EH (cell line): ENCODE measurements around the gene CHKA.

ENCODE experiments used
- DNase-seq: peaks from one replicate; pipeline ENCODE4 v3.0.0-alpha.2; 2015; ENCODE audit warnings: low read depth

CHKA gene

GRCh38 chr11:68044145-68044813 is 76.9 kb downstream of the CHKA start:
- no peak for DNase-seq

DNA sequence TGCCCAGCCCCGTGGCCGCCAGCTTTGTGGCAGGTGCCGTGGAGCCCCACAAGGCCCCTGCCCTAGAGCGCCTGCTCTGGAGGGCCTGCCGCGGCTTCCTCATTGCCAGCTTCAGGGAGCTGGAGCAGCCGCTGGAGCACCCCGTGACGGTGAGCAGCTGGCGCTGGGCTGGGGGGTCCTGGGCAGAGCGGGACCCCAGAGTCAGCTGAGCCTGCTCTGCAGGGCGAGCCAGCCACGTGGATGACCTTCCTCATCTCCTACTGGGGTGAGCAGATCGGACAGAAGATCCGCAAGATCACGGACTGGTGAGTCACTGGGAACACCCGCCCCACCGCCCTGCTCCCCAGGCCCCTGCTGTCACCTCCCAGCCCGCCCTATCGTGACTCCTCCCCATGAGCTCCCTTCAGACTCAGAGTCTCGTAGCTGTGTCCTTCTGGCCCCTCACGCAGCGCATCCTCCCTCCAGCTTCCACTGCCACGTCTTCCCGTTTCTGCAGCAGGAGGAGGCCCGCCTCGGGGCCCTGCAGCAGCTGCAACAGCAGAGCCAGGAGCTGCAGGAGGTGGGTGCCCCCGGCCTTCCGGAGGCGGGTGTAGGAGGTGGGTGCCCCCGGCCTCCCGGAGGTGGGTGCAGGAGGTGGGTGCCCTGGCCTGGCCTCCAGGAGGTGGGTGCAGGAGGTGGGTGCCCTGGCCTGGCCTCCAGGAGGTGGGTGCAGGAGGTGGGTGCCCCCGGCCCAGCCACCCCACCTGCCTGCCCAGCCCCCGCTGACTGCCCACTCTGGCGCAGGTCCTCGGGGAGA is 77.6 kb downstream of the CHKA start:
- DNase-seq, result peak; percentile 87

DNA sequence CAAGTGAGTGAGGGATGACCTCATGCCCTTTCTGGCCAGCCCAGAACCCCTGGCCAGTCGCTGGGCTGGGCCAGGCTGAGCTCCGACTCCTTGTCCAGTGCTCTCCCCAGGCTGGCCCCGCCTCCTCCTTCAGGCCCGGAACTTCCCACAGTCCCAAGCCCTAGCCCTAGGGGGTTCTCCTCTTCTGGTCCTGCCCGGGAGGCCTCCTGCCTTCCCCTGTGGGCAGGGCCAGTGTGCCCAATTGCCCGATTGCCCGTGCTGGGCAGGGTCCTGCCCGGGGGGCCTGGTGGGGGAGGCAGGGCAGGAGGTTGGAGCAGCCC is 78.2 kb downstream of the CHKA start:
- DNase-seq, result no peak

GRCh38 chr11:68042219-68043028 is 78.8 kb downstream of the CHKA start:
- DNase-seq, result no peak

DNA sequence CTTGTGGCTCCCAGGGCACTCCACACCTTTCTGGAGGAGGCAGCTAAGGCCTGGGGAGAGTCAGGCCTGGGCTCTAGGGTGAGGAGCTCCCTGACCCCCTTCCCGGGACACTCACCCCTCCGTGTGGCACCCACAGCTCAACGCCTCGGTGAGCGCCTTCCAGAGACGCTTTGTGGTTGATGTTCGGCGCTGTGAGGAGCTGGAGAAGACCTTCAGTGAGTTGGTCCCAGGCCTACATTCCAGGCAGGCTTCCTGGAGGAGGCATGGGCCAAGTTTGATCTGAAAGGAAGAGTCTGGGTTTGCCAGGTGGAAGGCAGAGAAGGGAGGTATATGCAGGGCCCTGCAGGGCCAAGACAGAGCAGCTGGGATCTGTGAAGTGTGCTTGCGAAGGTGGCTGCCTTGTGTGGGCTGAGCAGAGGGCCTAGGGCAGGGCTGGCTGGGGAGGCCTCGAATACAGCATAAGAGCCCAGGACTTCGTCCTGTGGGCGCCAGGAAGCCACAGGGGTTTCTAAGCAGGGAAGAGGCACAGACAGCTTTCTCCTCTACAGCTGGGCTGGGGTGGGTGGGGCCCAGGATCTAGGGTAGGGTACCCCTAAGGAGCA is 79.5 kb downstream of the CHKA start:
- DNase-seq, result no peak

GRCh38 chr11:68040957-68041591 is 80.1 kb downstream of the CHKA start:
- DNase-seq, result no peak

DNA sequence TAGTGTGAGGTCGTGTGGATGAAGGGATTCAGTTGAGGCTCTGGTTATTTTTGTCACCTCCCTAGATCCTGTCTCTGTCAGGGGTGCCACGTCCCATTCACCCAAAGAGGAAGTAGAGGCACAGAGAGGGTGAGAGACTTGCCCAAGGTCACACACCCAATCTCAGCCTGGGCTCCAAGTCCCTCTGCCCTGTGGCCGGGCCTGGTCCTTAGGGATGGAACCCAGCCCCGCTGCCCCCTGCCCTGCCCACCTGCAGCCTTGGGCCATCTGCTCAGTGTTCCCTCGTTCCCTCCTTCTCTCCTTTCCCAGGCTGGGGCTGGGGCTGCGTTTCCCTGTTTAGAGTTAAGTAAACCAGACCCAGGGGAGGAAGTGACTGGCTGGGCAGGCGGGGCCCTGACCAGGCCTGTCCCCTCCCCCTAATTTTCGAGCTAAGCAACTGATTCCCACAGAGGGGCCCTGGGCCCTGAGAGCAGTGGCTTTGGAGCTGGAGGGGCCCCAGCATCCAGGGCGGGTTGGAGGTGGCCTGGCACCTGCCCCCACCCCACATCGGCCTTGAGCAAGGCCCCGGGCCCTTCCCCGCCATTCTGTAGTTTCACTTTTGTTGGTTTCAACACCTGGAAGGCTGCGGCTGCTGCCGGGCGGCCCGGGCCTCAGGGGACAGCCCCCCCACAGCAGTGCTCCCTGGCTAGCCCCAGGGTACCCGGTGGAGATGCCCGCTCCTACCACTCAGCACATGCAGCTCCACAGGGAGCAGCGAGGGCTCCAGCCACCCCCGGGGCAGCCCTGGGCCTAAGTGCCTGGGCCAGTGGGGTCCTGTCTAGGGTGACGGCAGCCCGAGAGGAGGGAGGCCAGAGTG is 80.9 kb downstream of the CHKA start:
- DNase-seq, result peak; percentile 79

DNA sequence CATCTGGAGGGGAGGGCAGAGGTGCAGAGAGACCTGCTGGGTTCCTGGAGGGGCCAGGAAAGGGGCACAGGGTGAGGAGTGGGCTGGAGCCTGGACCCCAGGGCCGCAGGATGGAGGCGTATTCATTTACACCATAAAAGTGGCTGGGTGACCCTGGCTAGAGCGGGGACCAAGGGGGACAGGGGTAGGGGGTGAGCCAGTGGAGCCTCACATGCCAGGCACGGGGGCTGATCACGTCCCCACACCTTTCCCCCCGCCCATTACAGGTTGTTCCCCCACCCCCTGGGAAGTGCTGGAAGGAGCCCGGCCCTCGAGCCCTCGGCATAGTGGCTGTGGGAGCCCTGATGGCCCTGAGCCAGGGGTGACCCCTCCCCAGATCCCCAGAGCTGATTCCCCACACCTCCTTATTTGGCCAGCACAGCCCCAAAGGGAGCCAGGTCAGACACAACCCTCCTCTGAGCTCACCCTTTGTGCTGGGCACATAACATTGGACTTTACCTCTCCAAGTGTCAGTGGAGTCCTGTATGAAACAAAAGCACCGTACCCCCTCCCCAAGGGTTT is 81.6 kb downstream of the CHKA start:
- DNase-seq, result peak; percentile 27

DNA sequence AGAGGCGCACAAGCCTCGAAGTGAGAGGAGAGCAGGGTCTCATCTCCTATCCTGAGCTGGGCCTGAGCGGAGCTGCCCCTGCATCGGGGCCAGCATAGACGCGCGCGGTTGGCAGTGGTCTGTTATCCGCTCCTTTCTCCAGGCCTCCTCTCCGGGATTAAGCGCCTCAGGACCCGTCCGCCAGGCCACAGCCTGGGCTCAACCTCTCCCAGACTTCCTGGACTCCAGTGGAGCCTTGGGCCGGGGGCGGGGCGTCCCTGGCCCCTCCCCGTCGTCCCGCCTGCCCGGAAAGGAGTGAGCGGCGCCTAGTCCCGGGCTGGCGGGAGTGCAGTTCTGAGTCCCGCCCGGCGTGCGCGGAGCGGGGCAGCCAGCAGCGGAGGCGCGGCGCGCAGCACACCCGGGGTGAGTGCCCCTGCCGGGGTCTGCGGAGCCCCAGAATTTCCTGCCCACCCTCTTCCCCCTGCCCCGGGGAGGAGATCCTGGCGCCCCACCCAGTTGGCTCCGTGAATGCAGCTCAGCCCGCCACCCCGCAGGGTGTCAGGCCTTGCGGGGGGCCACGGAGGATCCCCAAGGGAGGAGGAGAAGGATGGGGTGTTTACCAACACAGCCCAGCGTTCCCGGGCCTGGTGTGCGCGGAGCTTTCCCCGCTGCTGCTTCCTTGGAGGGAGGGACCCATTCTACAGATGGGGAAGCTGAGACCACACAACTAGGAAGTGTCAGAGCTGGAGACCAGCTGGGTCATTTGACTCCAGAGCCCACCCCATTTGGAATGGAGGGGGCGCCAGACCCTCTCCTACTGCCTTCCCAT is 82.3 kb downstream of the CHKA start, which contains the start of gene TCIRG1:
Gene TCIRG1, plus strand, starts transcription at position 308 of the 808 bp plus-strand sequence. CDS start 2,247 bp downstream, outside the sequence.
- peak; percentile 91 for DNase-seq

DNA sequence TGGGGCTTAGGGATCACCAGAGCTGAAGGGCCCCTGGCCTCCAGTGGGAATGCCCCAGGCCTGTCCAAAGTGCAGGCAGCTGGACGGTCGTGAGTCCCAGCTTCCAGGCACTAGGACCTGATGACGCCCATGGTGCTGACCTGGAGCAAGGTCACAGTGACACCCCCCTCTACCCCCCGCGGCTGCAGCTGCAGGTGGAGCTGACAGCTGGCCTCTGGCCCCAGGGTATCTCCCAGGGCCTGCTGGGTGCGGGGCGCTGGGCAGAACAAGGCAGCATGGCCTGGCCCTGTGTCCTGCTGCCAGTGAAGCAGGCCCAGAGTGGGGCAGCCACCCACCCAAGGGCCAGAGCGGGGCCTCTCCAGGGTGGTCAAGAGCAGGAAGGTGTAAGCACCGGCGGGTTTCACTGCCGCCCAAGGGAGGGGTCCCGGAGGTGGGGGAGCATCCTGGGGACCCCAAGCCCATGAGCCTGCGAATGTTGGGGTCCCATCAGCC is 82.9 kb downstream of the CHKA start:
- DNase-seq, result no peak

GRCh38 chr11:68037411-68038225 is 83.6 kb downstream of the CHKA start:
- DNase-seq, result no peak

DNA sequence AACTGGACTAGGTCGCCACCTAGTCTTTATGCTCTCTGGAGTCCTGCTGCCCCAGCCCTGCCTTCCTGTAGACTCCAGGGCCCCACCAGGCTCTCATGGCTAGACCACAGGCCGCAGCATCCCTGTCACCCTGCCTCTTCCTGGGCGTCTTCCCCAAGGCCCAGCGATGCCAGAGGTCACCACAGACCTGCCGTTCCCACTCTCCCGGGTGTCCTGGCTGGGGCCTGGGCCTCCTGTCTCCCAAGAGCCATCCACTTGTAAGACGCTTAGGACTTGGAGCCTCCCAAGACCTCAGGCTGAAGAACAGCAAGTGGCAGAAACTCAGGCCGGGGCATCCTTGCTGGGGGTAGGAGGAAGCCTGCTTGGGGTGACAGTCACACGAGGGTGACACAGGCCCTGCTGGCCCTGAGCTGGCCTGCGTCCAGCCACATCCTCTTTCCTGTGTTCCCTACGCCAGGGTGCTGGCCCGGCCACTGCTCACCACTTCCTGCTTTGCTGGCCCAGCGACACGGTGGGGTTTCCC is 84.4 kb downstream of the CHKA start:
- no peak for DNase-seq

GRCh38 chr11:68036141-68036716 is 85.0 kb downstream of the CHKA start:
- no peak for DNase-seq

DNA sequence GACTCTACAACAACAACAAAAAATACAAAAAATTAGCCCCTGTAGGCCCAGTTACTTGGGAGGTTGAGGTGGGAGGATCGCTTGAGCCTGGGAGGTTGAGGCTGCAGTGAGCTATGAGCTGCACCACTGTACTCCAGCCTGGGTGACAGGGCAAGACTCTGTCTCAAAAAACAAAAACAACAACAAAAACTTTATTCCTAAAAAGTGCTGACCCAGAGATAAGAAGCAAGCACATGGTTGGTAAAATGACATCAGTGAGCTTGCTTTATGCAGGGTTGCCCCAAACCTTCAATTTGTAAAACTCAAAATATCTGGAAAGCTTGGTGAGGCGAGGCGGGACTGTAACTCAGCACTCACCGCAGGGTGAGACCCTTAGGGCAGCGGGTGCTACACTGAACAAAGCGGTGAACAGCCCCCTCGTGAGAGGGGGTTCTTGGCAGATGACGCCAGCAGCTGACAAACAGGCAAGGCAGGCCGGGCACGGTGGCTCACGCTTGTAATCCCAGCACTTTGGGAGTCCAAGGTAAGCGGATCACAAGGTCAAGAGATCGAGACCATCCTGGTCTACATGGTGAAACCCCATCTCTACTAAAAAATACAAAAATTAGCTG is 85.8 kb downstream of the CHKA start:
- DNase-seq, result no peak

DNA sequence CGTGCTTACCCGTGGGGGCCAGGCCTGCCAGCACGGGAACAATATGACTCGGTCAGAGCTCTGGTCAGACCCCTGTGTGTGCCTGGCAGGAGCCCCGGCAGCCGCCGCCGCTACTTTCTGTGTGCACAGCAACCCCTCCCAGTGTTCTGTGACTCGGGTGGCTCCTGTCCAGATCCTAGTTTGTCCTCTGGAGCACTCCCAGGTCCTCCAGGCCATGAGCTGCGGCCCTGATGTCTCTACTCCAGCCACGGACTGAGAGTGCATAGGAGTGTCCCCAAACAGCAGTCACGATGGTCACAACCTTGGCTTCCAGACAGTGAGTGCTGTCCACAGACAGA is 87.5 kb downstream of the CHKA start:
- no peak for DNase-seq

GRCh38 chr11:68032997-68033707 is 88.0 kb downstream of the CHKA start:
- DNase-seq, result no peak

GRCh38 chr11:68032003-68032402 is 89.2 kb downstream of the CHKA start:
- no peak for DNase-seq
